Endothelial cell of umbilical vein (primary cell): Measurements from ENCODE around the gene UNC45A. TPM values are rescaled to one million over a fixed set of nuclear protein-coding genes. Genes with fewer than 3 reads are reported as not detected.

Experiments used
- BruUV-seq: library from RNA; stranded (reverse); fragments of 400-500 nt; replicated peaks from 2 replicates; lab custom pipeline; 2021; lab: Mats Ljungman, UMichigan
- CTCF ChIA-PET: fragments of 300-600, 350-600 bp; sonication (Branson Sonifier 250); formaldehyde crosslinking; loops from one replicate; lab custom pipeline; 2021; ENCODE audit warnings: antibody characterized with exemption, inconsistent platforms; lab: Charles Lee
- POLR2A ChIA-PET: fragments of 300-600, 350-600 bp; sonication (Branson Sonifier 250); formaldehyde crosslinking; loops from one replicate; lab custom pipeline; 2021; ENCODE audit warnings: antibody characterized with exemption, inconsistent platforms; lab: Charles Lee
- DNase-seq: peaks from one replicate; pipeline ENCODE4 v3.0.0-alpha.2; 2011; ENCODE audit warnings: low read depth, low spot score
- FAIRE-seq: peaks from 2 replicates; lab custom pipeline; 2011; peaks lifted over from hg19 to GRCh38; lab: Jason Lieb, UNC
- H2AFZ ChIP-seq: 2 replicates; pipeline ENCODE4 v1.6.0; 2012; ENCODE audit warnings: low read depth, low read length, control low read depth, inconsistent platforms
- H3K27ac ChIP-seq: 2 replicates; pipeline ENCODE4 v1.5.1; 2011; ENCODE audit warnings: low read depth, mild to moderate bottlenecking, control low read depth, low read length, moderate library complexity; ENCODE audit not compliant: insufficient read depth
- H3K27me3 ChIP-seq, 2 experiments: 2 replicates each; pipeline versions ENCODE4 v1.6.0 to v1.6.1; 2011; ENCODE audit warnings: low read length in 2 of 2, mixed read lengths in 1 of 2; ENCODE audit not compliant: control insufficient read depth in 2 of 2, insufficient read depth in 2 of 2
- H3K36me3 ChIP-seq, 2 experiments: 2 replicates in 1 of 2; 3 replicates in 1 of 2; pipeline ENCODE4 v1.5.1; 2011; ENCODE audit warnings: low read length in 2 of 2, mild to moderate bottlenecking in 1 of 2, moderate library complexity in 1 of 2; ENCODE audit not compliant: control insufficient read depth in 2 of 2, insufficient read depth in 2 of 2; ENCODE audit errors: extremely low read depth in 1 of 2
- H3K4me1 ChIP-seq: 3 replicates; pipeline ENCODE4 v1.5.1; 2011; ENCODE audit warnings: mild to moderate bottlenecking, low read length; ENCODE audit not compliant: control insufficient read depth, insufficient read depth; ENCODE audit errors: extremely low read depth
- H3K4me2 ChIP-seq: 2 replicates; pipeline ENCODE4 v1.6.1; 2011; ENCODE audit warnings: low read length, control low read depth, mixed read lengths; ENCODE audit not compliant: insufficient read depth
- H3K4me3 ChIP-seq, 3 experiments: fragments of 200-600 bp in 1 of 3; sonication (generic), shearing (Covaris generic) in 1 of 3; replicated peaks in 1 of 3; 2 replicates each; pipeline ENCODE4 v1.5.1; 2011 to 2016; ENCODE audit warnings: control low read depth in 3 of 3, low read length in 3 of 3, mild to moderate bottlenecking in 2 of 3, inconsistent platforms in 1 of 3, low read depth in 1 of 3, moderate library complexity in 1 of 3; ENCODE audit not compliant: insufficient read depth in 1 of 3
- H3K79me2 ChIP-seq: 2 replicates; pipeline ENCODE4 v1.6.0; 2012; ENCODE audit warnings: low read length, inconsistent platforms; ENCODE audit not compliant: control insufficient read depth, insufficient read depth
- H3K9ac ChIP-seq: replicated peaks from 2 replicates; pipeline ENCODE3; 2011; ENCODE audit warnings: low read length, control low read depth; ENCODE audit not compliant: insufficient read depth; ENCODE audit errors: extremely low read depth
- H3K9me1 ChIP-seq: replicated peaks from 3 replicates; pipeline ENCODE4 v1.6.0; 2011; ENCODE audit warnings: mild to moderate bottlenecking, low read length; ENCODE audit not compliant: control insufficient read depth, insufficient read depth; ENCODE audit errors: extremely low read depth
- H3K9me3 ChIP-seq: replicated peaks from 2 replicates; pipeline ENCODE4 v1.5.1; 2012; ENCODE audit warnings: low read length, inconsistent platforms; ENCODE audit not compliant: control insufficient read depth, insufficient read depth
- H4K20me1 ChIP-seq: replicated peaks from 2 replicates; pipeline ENCODE3; 2011; ENCODE audit warnings: mild to moderate bottlenecking, low read length; ENCODE audit not compliant: control insufficient read depth, insufficient read depth; ENCODE audit errors: extremely low read depth
- CTCF ChIP-seq, 2 donors: IDR thresholded peaks; 1 replicate in 1 of 2; 2 replicates in 1 of 2; pipeline ENCODE4 v1.5.1; 2011; ENCODE audit warnings: low read length in 2 of 2, mild to moderate bottlenecking in 2 of 2, moderate library complexity in 2 of 2, control low read depth in 1 of 2, inconsistent platforms in 1 of 2, low read depth in 1 of 2; ENCODE audit not compliant: insufficient read depth in 1 of 2; ENCODE audit errors: extremely low read depth in 1 of 2
- FOS ChIP-seq: IDR thresholded peaks from 2 replicates; pipeline ENCODE4 v1.6.1; 2011; ENCODE audit warnings: mild to moderate bottlenecking, low read length, moderate library complexity, borderline replicate concordance; ENCODE audit not compliant: insufficient read depth
- JUN ChIP-seq: IDR thresholded peaks from 2 replicates; pipeline ENCODE4 v1.6.1; 2011; ENCODE audit warnings: borderline replicate concordance, low read depth; ENCODE audit not compliant: insufficient read length, insufficient read depth
- MYC ChIP-seq: IDR thresholded peaks from one replicate; pipeline ENCODE4 v1.6.1; 2011; ENCODE audit warnings: mild to moderate bottlenecking, low read depth, low read length
- POLR2A ChIP-seq: IDR thresholded peaks from 2 replicates; pipeline ENCODE4 v1.6.1; 2012; ENCODE audit warnings: low read depth, mild to moderate bottlenecking, control low read depth, low read length
- dilution Hi-C: fragments of 300-500 bp; cut with MboI; formaldehyde crosslinking; loops from one replicate; pipeline ENCODE4 v1.15.0; 2019; ENCODE audit warnings: low sequenced_read_pairs; ENCODE audit not compliant: extremely low pct_ligation_motif_present
- intact Hi-C: fragments of 100-400 bp; cut with micrococcal nuclease; formaldehyde crosslinking; loops from one replicate; pipeline ENCODE4 v1.10.0; 2022
- polyA plus RNA-seq, 4 experiments: library from polyadenylated mRNA; depleted of rRNA in 3 of 4; stranded (reverse) in 3 of 4; unstranded in 1 of 4; fragments of >200 nt; gene quantifications; 2 replicates each; pipeline versions ENCODE4 v1.2.1 to v1.2.3, GENCODE V29; 2011 to 2012; ENCODE audit warnings: missing spikeins in 1 of 4
- total RNA-seq: library from RNA; stranded (reverse); gene quantifications from 2 replicates; pipeline ENCODE4 v1.2.3, GENCODE V29; 2021

The UNC45A gene
- total and polyA plus RNA-seq, 2 donors (not counting 3 experiments of a cell fraction or from before 2014, with no cell fraction given): 103 to 106 TPM

GRCh38 chr15:90892498-90893174, 42.4 kb upstream of the UNC45A start:
- Histone ChIP-seq H4K20me1 (no peaks in the 10 kb centered on the region), H3K9me3 (no peaks in the 10 kb centered on the region), H3K79me2 (no peaks in the 10 kb centered on the region), H2AFZ (no peak overlapping the region), H3K9ac (no peak overlapping the region), H3K9me1 (no peaks in the 10 kb centered on the region), H3K4me2 (no peak overlapping the region), H3K27me3 (no peaks in the 10 kb centered on the region), H3K4me1 (no peaks in the 10 kb centered on the region), H3K36me3 (peaks cover 11 to 48% of the 10 kb centered on the region in 2 experiments), H3K27ac (no peak overlapping the region), H3K4me3 (no peak overlapping the region)
- no peak for TF ChIP-seq FOS
- no peak for TF ChIP-seq CTCF (IDR thresholded peaks at IDR 0.05; ENCODE audit: extremely low read depth in 1 of 2, insufficient read depth in 1 of 2, low read depth in 1 of 2, low read length in 2 of 2)
- no peak for TF ChIP-seq JUN
- no peak for TF ChIP-seq MYC
- TF ChIP-seq POLR2A: no peak
- CTCF ChIA-PET: interaction anchor here (1.3 kb wide), 1 partner anchor 245 kb away, joined by 4 read pairs; no protein-coding TSS in a partner anchor
- intact Hi-C loops: no loop called here
- POLR2A ChIA-PET: no interaction called here
- DNase-seq (no peak), FAIRE-seq (no peak)
- BruUV-seq: no TSS peak
- dilution Hi-C loops: no loop called here
